ENCODE data around the gene CREM.

DNA sequence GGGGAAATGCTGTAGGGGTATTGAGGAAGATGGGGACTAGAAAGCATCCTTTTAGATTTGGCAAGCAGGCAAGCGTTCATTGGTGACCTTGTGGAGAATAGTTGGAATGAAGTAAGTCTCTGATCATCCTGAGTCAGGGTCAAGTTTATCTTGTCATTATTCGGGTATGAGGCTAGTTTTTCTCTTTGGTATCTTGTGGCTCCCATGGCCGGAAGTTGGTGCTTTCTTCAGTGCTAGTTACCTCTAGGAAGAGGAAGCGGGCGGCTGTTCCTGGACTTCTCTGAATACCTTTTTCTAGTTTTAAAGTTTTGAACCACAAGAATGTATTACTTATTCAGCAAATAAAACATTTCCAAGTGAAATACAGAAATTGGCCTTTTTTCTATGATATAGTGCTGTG lies 9.2 kb downstream of the CREM start:
- TF ChIP-seq ASH2L (IDR thresholded peaks at IDR 0.05; ENCODE audit: low read length) (no peak), POLR2A (IDR thresholded peaks at IDR 0.05; ENCODE audit: control extremely low read depth in 1 of 2, low read depth in 2 of 2, low read length in 2 of 2) (no peak), GABPA (IDR thresholded peaks at IDR 0.05; ENCODE audit: borderline replicate concordance, insufficient read depth, low read length) (no peak), KDM5A (IDR thresholded peaks at IDR 0.05; ENCODE audit: low read length) (no peak), RAD21 (IDR thresholded peaks at IDR 0.05 in 1 of 2, conservative IDR thresholded peaks at IDR 0.05 in 1 of 2; ENCODE audit: low read depth in 2 of 2, low read length in 2 of 2) (no peak), JUN (IDR thresholded peaks at IDR 0.05; ENCODE audit: low read depth, low read length) (no peak), EP300 (IDR thresholded peaks at IDR 0.05; ENCODE audit: borderline replicate concordance in 1 of 2, low read depth in 2 of 2, low read length in 2 of 2) (no peak), POLR2AphosphoS5 (IDR thresholded peaks at IDR 0.05; ENCODE audit: low read depth, low read length) (no peak), HDAC2 (IDR thresholded peaks at IDR 0.05; ENCODE audit: borderline replicate concordance in 1 of 2, low read depth in 2 of 2, low read length in 2 of 2) (no peak), EZH2 (IDR thresholded peaks at IDR 0.05; ENCODE audit: low read depth, low read length, severe bottlenecking) (no peak), YY1 (IDR thresholded peaks at IDR 0.05; ENCODE audit: low read depth, low read length) (no peak), ZNF274 (IDR thresholded peaks at IDR 0.05; ENCODE audit: borderline replicate concordance, extremely low read depth, low read length) (no peak), BACH1 (IDR thresholded peaks at IDR 0.05; ENCODE audit: low read length) (no peak)
- TF ChIP-seq, protein P1, sequence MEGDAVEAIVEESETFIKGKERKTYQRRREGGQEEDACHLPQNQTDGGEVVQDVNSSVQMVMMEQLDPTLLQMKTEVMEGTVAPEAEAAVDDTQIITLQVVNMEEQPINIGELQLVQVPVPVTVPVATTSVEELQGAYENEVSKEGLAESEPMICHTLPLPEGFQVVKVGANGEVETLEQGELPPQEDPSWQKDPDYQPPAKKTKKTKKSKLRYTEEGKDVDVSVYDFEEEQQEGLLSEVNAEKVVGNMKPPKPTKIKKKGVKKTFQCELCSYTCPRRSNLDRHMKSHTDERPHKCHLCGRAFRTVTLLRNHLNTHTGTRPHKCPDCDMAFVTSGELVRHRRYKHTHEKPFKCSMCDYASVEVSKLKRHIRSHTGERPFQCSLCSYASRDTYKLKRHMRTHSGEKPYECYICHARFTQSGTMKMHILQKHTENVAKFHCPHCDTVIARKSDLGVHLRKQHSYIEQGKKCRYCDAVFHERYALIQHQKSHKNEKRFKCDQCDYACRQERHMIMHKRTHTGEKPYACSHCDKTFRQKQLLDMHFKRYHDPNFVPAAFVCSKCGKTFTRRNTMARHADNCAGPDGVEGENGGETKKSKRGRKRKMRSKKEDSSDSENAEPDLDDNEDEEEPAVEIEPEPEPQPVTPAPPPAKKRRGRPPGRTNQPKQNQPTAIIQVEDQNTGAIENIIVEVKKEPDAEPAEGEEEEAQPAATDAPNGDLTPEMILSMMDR (IDR thresholded peaks at IDR 0.05; ENCODE audit: control extremely low read depth in 1 of 3, insufficient read depth in 1 of 3, low read depth in 1 of 3, low read length in 3 of 3): no peak
